Prostate gland (tissue), 2 donors: ENCODE data around the gene TRIP4.
"Not testable (repeated sequence)": the region's sequence is repeated elsewhere in the genome, so short reads cannot be mapped to it uniquely, and the experiment has no call there.

Experiments used
- CTCF ChIP-seq, 4 experiments: fragments of 200-600 bp in 2 of 4; fragments of 450-650 bp in 2 of 4; sonication (generic) in 2 of 4; IDR thresholded peaks; 1 replicate in 3 of 4; 2 replicates in 1 of 4; pipeline ENCODE4 v1.5.1; 2016 to 2019; ENCODE audit warnings: antibody characterized with exemption in 4 of 4, mild to moderate bottlenecking in 2 of 4, moderate library complexity in 2 of 4
- POLR2A ChIP-seq: fragments of 450-650 bp; IDR thresholded peaks from one replicate; pipeline ENCODE4 v1.6.1; 2016; ENCODE audit warnings: antibody characterized with exemption, mild to moderate bottlenecking

DNA sequence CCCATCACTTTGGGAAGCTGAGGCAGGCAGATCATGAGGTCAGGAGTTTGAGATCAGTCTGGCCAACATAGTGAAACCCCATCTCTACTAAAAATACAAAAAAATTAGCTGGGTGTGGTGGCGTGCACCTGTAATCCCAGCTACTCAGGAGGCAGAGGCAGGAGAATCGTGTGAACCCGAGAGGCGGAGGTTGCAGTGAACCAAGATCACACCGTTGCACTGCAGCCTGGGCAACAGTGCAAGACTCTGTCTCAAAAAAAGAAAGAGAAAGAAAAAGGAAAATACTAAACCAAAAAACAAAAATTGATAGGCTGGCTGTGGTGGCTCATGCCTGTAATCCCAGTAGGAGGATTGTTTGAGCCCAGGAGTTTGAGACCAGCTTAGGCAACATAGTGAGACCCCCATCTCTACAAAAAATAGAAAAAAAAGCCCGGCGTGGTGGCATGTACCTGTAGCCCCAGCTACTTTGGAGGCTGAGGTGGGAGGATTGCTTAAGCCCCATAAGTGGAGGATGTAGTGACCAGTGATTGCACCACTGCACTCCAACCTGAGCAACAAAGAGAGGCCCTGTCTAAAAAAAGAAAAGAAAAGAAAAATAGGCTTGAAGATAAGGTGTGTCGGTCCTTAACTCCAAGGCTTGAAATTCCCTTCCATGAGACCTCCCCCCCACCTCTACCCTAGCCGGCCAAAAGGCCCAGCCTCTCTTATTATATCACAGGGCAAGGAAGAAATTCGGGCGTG is 7.3 kb upstream of the TRIP4 start:
- TF ChIP-seq CTCF (IDR thresholded peaks at IDR 0.05); POLR2A: not testable (repeated sequence)
